Uterus (tissue), 4 donors: Measurements from ENCODE around the gene EXOC3. TPM values are rescaled to one million over a fixed set of nuclear protein-coding genes. Genes with fewer than 3 reads are reported as not detected.

ENCODE experiments used
- DNase-seq, 2 donors: peaks; one replicate each; pipeline ENCODE4 v3.0.0-alpha.2; 2019 to 2020
- H3K27ac ChIP-seq, 2 donors: fragments of 200-600 bp; sonication (generic); 1 replicate in 1 of 2; 2 replicates in 1 of 2; pipeline ENCODE4 v1.5.1; 2016 to 2018
- H3K27me3 ChIP-seq, 2 donors: fragments of 200-600 bp; sonication (generic); one replicate each; pipeline ENCODE4 v1.5.1; 2018 to 2019; ENCODE audit warnings: control low read depth in 1 of 2
- H3K36me3 ChIP-seq, 2 donors: fragments of 200-600 bp; sonication (generic); one replicate each; pipeline ENCODE4 v1.5.1; 2019; ENCODE audit warnings: control low read depth in 1 of 2
- H3K4me1 ChIP-seq, 2 donors: fragments of 200-600 bp; sonication (generic); one replicate each; pipeline ENCODE4 v1.5.1; 2018 to 2019; ENCODE audit warnings: control low read depth in 1 of 2
- H3K4me3 ChIP-seq, 2 donors: fragments of 200-600 bp; sonication (generic); 1 replicate in 1 of 2; 2 replicates in 1 of 2; pipeline ENCODE4 v1.5.1; 2018 to 2019; ENCODE audit warnings: mild to moderate bottlenecking in 1 of 2
- H3K9me3 ChIP-seq, 2 donors: fragments of 200-600 bp; sonication (generic); one replicate each; pipeline ENCODE4 v1.5.1; 2019; ENCODE audit warnings: control low read depth in 1 of 2
- POLR2A ChIP-seq, 2 donors: fragments of 450-650 bp; IDR thresholded peaks; one replicate each; pipeline ENCODE4 v1.6.1; 2016; ENCODE audit warnings: antibody characterized with exemption in 2 of 2, mild to moderate bottlenecking in 1 of 2, moderate library complexity in 1 of 2
- intact Hi-C: fragments of 100-400 bp; cut with DNase I; formaldehyde crosslinking; loops from one replicate; pipeline ENCODE4 v1.15.1; 2023; ENCODE audit warnings: low total_unique reads
- total RNA-seq, 4 donors: library from RNA; depleted of rRNA in 3 of 4; stranded (reverse); fragments of >200 nt in 3 of 4; gene quantifications; one replicate each; pipeline versions ENCODE4 v1.1.0 to v1.2.4, GENCODE V29; 2014 to 2023
- TF ChIP-seq, protein P1 (sequence below), 4 experiments: fragments of 200-600 bp in 2 of 4; fragments of 450-650 bp in 2 of 4; sonication (generic) in 2 of 4; IDR thresholded peaks; one replicate each; pipeline ENCODE4 v1.5.1; 2016 to 2019; ENCODE audit warnings: antibody characterized with exemption in 4 of 4, mild to moderate bottlenecking in 2 of 4, moderate library complexity in 1 of 4
- donor health status: DM: yes; HTN: yes; CAD: no.

The EXOC3 gene
- total RNA-seq, 4 donors from 2014 or later = 30.6 to 64.4 (median 50.2) TPM

DNA sequence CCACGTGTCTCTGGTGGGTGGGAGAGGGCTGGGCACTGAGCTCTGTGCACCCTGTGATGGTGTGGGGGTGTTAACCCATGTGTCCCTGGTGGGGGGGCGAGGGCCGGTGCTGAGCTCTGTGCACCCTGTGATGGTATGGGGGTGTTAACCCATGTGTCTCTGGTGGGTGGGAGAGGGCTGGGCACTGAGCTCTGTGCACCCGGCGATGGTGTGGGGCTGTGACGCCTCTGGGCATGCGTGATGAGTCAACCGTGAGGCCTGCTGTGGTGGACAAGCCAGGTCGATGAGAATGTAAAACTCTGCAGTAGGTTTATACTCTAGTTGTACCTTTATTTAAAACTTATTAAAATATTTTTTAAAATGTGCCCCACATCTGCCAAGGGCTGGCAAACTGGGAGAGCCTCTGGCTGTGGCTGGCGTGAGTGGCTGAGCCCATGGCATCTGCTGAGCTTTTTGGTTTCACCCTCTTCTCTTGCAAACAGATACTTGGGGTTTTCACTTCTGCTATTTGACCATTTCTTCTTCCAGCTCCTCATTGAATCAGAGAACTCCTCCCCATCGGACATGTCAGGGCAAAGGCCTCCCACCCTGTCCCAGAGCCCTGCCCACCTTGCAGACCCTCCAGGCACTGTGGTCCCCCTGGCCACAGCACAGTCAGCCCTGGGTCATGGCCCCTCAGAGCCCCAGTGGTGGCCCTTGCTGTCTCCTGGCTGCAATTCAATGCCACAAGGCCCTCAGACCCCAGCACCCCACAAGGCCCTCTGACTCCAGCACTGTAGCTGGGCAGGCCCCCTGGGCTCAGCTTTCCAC is 18.5 kb upstream of the EXOC3 start:
- DNase-seq = no peak
- TF ChIP-seq, protein P1, sequence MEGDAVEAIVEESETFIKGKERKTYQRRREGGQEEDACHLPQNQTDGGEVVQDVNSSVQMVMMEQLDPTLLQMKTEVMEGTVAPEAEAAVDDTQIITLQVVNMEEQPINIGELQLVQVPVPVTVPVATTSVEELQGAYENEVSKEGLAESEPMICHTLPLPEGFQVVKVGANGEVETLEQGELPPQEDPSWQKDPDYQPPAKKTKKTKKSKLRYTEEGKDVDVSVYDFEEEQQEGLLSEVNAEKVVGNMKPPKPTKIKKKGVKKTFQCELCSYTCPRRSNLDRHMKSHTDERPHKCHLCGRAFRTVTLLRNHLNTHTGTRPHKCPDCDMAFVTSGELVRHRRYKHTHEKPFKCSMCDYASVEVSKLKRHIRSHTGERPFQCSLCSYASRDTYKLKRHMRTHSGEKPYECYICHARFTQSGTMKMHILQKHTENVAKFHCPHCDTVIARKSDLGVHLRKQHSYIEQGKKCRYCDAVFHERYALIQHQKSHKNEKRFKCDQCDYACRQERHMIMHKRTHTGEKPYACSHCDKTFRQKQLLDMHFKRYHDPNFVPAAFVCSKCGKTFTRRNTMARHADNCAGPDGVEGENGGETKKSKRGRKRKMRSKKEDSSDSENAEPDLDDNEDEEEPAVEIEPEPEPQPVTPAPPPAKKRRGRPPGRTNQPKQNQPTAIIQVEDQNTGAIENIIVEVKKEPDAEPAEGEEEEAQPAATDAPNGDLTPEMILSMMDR (IDR thresholded peaks at IDR 0.05) = no peak
- TF ChIP-seq POLR2A (IDR thresholded peaks at IDR 0.05) = no peak
- Histone ChIP-seq H3K27ac (no peak overlapping the region), H3K4me1 (no peaks in the 10 kb centered on the region), H3K4me3 (no peak overlapping the region), H3K9me3 (no peaks in the 10 kb centered on the region), H3K36me3 (no peaks in the 10 kb centered on the region), H3K27me3 (no peaks in the 10 kb centered on the region)
- intact Hi-C loops = no loop called here

DNA sequence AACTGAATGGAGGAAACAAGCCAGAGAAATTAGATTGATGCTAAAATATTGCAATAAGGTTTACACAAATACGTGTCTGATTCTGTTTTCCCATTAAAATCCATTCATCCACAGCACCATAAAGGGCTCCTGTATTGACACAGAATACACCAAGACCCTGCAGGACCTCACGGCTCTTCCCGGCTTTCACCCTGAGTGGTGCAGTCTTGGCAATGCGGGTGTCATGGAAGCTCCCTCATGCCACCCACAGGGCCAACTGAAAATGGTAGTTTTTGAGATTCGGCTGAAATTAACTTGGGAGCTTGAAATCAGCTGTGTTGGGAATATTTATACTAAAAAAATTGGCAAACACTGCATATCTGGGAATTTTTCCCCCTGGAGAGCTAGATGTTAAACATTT is 17.3 kb upstream of the EXOC3 start:
- intact Hi-C loops = no loop called here
- TF ChIP-seq, protein P1 (IDR thresholded peaks at IDR 0.05) = no peak
- TF ChIP-seq POLR2A (IDR thresholded peaks at IDR 0.05) = no peak
- H3K9me3 ChIP-seq = no peaks in the 10 kb centered on the region
- H3K4me1 ChIP-seq = no peaks in the 10 kb centered on the region
- no peaks in the 10 kb centered on the region for H3K36me3 ChIP-seq
- no peak for DNase-seq
- no peak overlapping the region for H3K4me3 ChIP-seq
- H3K27me3 ChIP-seq = no peaks in the 10 kb centered on the region
- no peak overlapping the region for H3K27ac ChIP-seq

DNA sequence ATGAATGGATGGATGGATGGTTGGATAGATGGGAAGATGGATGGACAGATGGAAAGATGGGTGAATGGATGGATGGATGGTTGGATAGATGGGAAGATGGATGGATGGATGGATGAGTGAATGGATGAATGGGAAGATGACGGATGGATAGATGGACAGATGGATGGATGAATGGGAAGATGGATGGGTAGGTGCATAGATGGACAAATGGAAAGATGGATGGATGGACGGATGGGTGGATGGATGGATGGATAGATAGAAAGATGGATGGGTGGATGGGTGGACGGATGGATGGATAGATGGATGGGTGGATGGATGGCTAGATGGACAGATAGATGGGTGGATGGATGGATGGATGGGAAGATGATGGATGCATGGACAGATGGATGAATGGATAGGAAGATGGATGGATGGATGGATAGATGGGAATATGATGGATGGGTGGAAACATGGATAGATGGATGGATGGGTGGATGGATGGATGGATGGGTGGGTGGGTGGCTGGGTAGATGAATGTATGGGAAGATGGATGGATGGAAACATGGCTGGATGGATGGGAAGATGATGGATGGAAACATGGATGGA is 16.5 kb upstream of the EXOC3 start:
- no peaks in the 10 kb centered on the region for H3K27me3 ChIP-seq
- intact Hi-C loops = no loop called here
- H3K4me1 ChIP-seq = no peaks in the 10 kb centered on the region
- DNase-seq = no peak
- TF ChIP-seq POLR2A (IDR thresholded peaks at IDR 0.05) = no peak
- TF ChIP-seq, protein P1 (IDR thresholded peaks at IDR 0.05) = no peak
- H3K27ac ChIP-seq = no peak overlapping the region
- H3K4me3 ChIP-seq = no peak overlapping the region
- H3K9me3 ChIP-seq = no peaks in the 10 kb centered on the region
- H3K36me3 ChIP-seq = no peaks in the 10 kb centered on the region

DNA sequence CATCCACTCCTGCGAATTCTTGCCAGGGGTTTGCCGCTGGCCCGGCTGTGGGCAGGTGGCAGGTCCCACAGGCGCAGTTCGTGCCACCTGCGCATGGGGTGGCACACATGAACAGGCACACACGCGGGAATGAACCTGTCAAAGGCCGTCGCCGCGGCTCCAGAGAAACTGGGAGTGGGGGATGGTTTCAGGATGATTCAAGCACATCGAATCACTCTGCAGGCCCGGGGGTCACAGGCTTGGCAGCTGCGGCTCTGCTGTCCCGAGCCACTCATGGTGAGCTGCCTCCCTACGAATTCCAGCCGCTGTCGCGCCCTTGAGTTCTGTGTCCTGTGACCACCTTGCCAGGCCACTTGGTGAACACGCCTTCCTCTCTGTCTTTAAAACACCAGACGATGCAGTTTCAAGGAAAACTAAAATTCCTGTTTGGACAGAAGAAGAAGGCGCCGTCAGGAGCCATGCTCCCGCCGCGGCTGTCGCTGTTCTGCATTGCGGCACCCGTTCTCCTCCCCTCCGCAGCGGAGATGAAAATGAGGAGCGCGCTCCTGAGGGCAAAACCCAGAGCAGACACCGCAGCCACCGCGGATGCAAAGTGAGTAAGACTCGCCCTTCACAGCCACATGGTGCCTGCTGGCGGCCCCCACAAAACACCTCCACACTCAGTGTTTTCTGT is 15.4 kb upstream of the EXOC3 start:
- DNase-seq = no peak
- Histone ChIP-seq H3K27ac (no peak overlapping the region), H3K4me1 (no peaks in the 10 kb centered on the region), H3K4me3 (no peak overlapping the region), H3K9me3 (no peaks in the 10 kb centered on the region), H3K36me3 (no peaks in the 10 kb centered on the region), H3K27me3 (no peaks in the 10 kb centered on the region)
- TF ChIP-seq POLR2A (IDR thresholded peaks at IDR 0.05) = no peak
- TF ChIP-seq, protein P1 (IDR thresholded peaks at IDR 0.05) = no peak
- intact Hi-C loops = no loop called here

DNA sequence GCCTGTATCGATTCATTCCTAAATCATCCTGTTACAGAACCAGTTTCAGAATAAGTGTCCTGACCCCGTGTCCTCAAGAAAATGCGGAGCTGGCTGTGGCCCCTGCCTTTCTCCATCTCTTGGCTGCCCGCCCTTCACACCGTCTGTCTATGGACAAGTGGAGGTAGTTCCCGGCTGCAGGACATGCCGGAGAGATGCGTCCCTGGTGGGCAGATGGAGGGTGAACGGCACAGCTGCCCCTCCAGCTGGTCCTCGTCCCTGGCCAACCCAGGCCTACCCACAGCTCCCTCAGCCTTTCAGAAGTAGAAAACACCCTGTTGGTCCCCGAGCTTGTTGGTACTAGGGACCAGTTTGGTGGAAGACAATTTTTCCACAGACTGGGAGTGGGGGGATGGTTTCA is 14.8 kb upstream of the EXOC3 start:
- no peak for TF ChIP-seq POLR2A (IDR thresholded peaks at IDR 0.05)
- TF ChIP-seq, protein P1 (IDR thresholded peaks at IDR 0.05) = no peak
- Histone ChIP-seq H3K9me3 (no peaks in the 10 kb centered on the region), H3K4me3 (no peak overlapping the region), H3K4me1 (no peaks in the 10 kb centered on the region), H3K36me3 (no peaks in the 10 kb centered on the region), H3K27me3 (no peaks in the 10 kb centered on the region), H3K27ac (no peak overlapping the region)
- intact Hi-C loops = no loop called here
- DNase-seq = no peak
